NCI-H1105 (cell line): ENCODE results near the gene NFIX.
"Not testable (repeated sequence)": the region's sequence is repeated elsewhere in the genome, so short reads cannot be mapped to it uniquely, and the experiment has no call there.

Experiments
- DNase-seq: peaks from one replicate; lab custom pipeline; 2025; lab: John Stamatoyannopoulos, UW

The NFIX gene

GRCh38 chr19:12959481-12959880 is 35.8 kb upstream of the NFIX start:
- DNase-seq: no peak

DNA sequence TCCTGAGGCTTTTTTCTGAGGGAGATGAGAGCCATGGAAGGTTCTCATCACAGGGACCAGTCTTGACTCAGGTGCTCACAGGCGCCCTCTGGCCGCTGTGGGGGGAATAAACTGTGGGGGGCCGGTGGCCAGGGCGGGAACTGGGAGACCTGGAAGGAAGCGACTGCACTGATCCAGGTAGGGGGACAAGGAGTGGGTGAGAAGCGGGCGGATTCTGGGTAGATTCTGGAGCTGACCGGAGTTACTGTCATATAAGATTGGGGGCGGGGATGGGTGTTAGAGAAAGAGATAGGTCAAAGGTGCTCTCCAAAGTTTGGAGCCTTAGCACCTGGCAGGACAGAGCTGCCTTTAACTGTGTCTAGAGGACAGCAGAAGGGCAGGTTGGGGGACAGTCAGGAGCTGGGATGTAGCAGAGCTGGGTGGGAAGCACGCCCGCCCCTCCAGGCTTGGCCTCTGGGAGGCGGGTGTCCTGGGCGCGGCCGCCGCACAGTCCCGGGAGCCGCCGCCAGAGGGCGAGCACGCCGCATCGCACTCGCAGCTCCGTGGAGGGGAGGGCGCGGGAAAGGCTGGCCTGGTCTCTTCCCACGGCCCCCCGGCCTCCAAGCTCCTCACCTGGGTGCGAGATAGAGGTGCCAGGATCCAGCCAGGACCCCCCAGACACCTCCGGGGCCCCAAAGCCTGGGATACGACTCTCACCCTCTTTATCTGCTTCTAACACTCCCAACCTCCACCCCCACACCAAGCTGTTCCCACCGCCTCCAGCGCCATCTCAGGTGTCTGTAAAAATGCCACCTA is 30.1 kb upstream of the NFIX start:
- DNase-seq: peak; percentile 73

- DNase-seq: no peak
Observed at GRCh38 chr19:12965812-12966135, 29.5 kb upstream of the NFIX start.

DNA sequence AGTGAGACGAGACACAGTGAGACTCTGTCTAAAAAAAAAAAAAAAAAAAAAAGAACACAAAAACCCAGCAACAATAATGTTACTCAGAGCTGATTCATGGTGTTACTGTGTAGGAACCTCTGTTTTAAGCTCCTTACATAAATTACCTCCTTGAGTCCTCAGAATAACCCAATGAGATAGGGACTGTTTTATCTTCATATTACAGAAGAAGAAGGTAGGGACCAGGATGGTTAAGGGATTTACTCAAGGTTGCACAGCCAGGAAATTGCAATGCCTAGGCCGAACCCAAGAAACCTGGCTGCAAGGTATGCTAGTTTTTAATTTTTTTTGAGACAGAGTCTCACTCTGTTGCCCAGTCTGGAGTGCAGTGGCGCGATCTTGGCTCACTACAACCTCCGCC is 27.4 kb upstream of the NFIX start:
- DNase-seq: no peak

DNA sequence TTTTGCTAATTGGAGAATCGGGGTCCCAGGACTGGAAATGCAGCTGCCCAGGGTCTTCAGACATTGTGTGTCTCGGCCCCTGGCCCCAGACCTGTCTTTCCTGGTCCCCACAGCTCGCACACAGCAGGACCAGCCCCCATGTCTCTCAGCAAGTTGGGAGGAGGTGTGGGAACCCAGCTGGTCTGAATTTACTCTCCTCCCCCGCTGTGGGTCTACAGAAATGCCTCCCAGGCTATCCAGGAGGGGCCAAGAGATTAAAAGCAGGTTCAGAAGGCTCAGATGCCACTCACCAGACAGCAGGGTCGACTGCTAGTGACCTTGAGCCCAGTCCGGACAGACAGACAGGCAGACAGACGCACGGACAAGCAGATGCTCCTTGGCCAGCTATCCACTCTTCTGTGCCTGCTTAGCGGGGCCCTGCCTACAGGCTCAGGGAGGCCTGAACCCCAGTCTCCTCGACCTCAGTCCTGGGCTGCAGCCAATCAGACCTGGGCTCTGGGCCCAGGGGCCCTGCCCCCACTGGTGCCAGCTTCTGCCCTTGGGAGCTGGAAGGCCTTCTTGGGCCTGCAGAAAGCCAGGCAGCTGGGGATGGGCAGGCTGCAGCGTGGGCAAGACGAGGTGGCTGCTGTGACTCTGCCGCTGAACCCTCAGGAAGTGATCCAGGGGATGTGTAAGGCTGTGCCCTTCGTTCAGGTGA is 25.8 kb upstream of the NFIX start, which contains the start of gene DAND5:
Gene DAND5 (plus strand): TSS at position 285 of the 697 bp plus-strand sequence. CDS start 85 bp downstream, at position 370.
- no peak for DNase-seq

GRCh38 chr19:12970070-12970820 is 25.0 kb upstream of the NFIX start:
- no peak for DNase-seq

GRCh38 chr19:12973236-12973635 is 22.0 kb upstream of the NFIX start:
- DNase-seq: no peak

DNA sequence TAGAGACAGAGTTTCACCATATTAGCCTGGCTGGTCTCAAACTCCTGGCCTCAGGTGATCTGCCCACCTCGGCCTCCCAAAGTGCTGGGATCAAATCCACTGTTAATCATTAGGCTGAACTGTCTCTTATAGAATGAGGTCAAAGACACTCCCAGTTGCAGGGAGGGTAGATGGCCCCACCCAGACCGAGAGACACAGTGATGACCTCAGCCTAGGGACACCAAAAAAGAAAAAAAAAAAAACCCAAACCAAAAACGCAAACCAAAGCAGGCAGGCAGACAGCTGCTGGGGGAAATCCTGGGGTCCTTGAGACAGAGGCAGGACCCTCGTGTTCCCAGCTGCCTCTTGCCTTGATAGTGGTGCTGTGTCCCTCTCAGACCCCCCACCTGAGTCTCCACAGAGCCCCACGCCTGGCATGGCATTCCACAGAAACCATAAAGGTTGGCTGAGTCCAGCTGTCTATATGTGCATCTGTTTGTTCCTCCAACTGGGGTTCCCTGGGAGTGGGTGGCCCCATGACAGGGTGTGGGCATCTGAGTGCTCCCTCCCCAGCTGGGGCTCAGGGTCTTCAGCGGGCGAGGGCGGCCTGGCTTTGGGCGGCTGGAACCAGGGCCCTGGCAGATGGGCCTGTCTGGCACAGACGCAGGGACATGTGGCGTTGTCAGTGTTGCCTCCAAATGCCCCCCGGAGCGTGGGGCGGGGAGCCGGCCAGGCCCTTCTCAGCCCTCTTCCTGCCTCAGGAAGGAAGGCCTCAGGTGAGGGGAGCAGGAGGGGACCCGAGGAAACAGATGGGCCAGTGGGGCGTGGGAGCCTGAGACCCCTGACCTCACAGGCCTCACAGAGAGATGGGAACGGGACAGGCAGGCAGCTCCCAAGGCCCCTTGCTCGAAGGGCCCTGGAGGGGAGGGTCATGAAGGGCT is 20.7 kb upstream of the NFIX start:
- no peak for DNase-seq

DNA sequence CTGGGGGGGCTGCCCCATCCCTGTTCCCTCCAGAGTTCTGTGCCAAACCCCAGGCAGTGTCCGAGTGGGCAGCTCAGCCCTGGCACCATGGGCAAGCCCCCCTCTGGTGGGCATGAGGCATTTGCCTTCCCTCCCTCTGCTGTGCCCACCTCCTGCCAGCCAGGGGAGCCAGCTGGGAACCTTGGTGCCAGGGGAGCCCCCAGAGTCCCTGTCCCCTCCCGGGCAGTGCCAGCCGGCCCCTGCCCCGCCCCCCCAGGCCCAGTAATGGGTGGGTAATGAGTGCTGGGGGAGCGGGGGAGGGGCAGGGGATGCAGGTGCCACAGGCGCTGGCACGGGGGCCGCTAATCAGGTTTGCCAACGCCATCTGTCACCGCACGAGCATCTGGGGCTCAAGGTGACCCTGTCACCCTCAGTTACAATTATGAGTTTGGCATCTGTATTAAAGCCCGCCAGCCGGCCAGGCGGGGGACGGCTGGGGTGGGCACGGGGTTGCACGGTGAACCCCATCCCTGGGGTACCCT is 20.0 kb upstream of the NFIX start:
- DNase-seq: peak; percentile 28

GRCh38 chr19:12976109-12976508 is 19.2 kb upstream of the NFIX start:
- DNase-seq: not testable (repeated sequence)

DNA sequence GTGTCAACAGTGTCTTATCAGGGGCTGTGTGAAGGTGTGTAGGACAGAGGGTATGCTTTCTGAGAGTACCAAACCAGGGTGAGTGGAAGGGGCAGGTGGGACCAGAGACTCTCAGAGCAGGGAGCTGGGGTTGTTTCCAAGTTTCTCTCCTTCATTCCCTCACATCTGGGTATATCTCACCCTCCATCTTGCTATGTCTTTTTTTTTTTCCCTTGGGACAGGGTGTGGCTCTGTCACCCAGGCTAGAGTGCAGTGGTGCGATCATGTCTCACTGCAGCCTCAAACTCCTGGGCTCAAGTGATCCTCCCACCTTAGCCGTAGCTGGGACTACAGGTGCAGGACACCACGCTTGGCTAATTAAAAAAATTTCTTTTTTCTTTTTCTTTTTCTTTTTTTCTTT is 15.3 kb upstream of the NFIX start:
- DNase-seq: no peak

- no peak for DNase-seq
Observed at GRCh38 chr19:12982648-12983047, 12.6 kb upstream of the NFIX start.

DNA sequence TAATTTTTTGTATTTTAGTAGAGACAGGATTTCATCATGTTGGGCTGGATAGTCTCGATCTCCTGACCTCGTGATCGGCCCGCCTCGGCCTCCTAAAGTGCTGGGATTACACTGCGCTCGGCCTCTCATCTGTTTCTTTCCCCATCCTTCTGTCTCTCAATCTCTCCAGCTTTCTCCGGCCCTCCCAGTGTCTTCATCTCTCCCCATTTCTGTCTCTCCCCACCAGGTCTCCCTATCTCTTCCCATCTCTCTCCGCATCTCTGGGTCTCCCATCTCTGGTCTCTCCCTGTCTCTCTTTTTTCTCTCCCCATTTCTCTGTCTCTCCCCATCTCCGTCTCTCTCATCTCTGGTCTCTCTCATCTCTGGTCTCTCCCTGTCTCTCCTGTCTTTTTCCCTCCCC is 12.2 kb upstream of the NFIX start:
- no peak for DNase-seq

- peak; percentile 66 for DNase-seq
Observed at GRCh38 chr19:12983542-12984142, 11.6 kb upstream of the NFIX start.

DNA sequence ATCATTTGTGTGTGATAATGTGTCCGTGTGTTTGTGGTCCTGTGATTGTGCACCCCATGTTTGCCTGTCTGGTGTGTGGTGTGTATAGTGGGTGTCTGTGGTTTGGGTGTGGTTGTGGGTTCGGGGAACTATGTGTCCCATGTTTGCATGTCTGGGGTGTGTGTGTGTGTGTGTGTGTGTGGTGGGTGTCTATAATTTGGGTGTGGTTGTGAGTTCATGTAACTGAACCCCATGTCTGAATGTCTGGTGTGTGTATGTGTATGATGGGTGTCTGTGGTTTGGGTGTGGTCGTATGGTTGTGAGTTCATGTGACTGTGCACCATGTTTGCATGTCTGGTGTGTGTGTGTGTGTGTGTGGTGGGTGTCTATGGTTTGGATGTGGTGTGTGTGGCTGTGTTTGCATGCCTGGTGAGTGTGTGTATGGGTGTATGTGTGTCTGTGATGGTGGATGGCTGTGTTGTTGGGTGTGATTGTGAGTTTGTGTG is 11.1 kb upstream of the NFIX start:
- no peak for DNase-seq

GRCh38 chr19:12984683-12985048 is 10.6 kb upstream of the NFIX start:
- no peak for DNase-seq

GRCh38 chr19:12985049-12985776 is 10.1 kb upstream of the NFIX start:
- no peak for DNase-seq

DNA sequence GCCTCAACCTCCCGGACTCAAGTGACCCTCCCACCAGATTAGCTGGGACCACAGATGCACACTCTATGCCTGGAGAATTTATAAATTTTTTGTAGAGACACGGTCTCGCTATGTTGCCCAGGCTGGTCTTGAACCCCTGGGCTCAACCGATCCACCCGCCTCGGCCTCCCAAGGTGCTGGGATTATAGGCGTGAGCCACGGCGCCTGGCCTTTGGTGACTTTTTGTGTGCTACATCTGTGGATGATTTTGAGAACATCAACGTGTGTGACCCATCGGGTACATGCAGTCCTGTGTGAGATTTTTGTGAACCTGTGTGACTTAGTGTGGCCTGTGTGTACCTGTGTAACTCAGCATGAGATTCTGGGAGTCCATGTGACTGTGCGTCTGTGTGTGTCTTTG is 8.5 kb upstream of the NFIX start:
- no peak for DNase-seq

DNA sequence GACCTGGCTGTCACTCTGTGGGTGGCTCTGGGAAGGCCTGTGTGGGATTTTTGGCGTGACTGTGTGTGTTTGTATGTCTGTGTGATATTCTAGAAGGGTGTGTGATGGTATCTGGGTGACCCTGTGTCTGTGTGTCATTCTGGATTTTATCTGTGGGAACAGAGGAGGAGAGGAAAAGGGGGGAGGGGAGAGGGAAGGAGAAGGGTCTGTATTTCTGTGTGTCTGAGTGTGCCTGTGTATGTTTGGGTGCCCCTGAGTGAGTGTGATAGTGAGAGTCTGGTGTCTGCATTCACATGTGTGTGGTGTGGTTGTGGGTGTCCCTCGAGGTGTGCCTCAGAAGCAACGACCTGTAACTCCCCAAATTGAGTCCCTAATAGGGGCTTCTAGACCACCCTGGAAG is 8.1 kb upstream of the NFIX start:
- DNase-seq: no peak

DNA sequence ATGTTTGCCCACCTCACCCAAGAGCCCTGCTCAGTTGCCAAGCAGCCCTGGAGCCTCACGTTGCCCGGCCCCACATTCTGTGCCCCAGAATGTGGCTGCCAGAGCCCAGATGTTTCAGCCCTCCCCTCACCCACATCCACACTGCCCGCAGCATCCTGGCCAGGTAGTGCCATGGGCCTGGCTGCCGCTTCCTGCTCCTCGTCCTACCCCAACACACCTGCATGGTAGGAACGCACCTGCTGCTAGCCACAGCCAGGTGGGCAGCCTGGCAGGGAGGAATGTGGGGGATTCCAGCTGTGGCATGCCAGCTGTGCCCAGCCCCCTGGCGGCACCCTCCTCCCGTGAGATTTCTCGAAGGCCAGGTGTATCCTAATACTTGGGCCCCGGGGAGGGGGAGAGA is 7.5 kb upstream of the NFIX start:
- peak; percentile 8 for DNase-seq
